HUES48 (cell line): ENCODE results near the gene SUSD2.

Experiments
- H3K27ac ChIP-seq: one replicate; pipeline ENCODE4 v1.7.0; 2013; ENCODE audit warnings: low read depth, low read length, inconsistent platforms
- H3K27me3 ChIP-seq: 2 replicates; pipeline ENCODE4 v1.6.1; 2013; ENCODE audit warnings: mild to moderate bottlenecking, low read length; ENCODE audit not compliant: control insufficient read depth, insufficient read depth
- H3K36me3 ChIP-seq: 2 replicates; pipeline ENCODE4 v1.6.1; 2013; ENCODE audit warnings: low read length; ENCODE audit not compliant: control insufficient read depth, insufficient read depth
- H3K4me1 ChIP-seq: 2 replicates; pipeline ENCODE4 v1.6.1; 2013; ENCODE audit warnings: mild to moderate bottlenecking, low read length; ENCODE audit not compliant: control insufficient read depth, insufficient read depth
- H3K4me3 ChIP-seq: 2 replicates; pipeline ENCODE4 v1.5.1; 2013; ENCODE audit warnings: mild to moderate bottlenecking, low read depth, low read length
- H3K9ac ChIP-seq: 2 replicates; pipeline ENCODE4 v1.6.1; 2013; ENCODE audit warnings: mild to moderate bottlenecking, low read depth, low read length, moderate library complexity
- H3K9me3 ChIP-seq: 2 replicates; pipeline ENCODE4 v1.6.1; 2013; ENCODE audit warnings: low read length; ENCODE audit not compliant: control insufficient read depth, insufficient read depth

The SUSD2 gene

DNA sequence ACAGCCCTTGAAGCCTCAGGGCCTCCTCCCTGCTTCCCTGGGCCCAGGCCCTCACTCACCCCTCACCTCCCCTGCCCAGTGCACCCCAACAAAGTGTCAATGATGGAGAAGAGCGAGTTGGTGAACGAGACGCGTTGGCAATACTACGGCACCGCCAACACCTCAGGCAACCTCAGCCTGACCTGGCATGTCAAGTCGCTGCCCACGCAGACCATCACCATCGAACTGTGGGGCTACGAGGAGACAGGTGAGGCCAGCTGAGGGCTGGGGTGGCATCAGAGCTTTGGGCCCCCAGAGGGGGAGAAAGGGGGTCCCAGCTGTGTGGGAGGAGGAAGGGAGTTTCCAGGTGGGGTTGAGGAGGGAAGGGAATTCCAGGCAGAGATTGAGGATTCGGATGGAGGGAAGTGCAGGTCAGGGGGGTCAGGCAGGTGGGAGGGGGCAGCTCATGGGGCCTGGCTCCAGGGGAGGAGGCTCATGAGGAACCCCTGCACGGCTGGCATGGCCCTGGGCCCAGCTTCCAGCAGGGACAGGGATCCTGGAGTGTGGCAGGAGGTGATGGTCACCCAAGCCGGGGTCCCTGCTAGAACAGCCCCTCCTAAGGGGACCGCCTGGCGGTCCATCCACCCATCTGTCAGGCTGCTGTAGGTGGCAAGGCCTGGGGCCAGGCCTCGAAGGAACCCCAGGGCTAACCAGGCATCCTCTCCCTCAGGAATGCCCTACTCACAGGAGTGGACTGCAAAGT, 2.9 kb downstream of the SUSD2 start:
- Histone ChIP-seq H3K36me3 (no peaks in the 10 kb centered on the region), H3K27ac (no peak overlapping the region), H3K9ac (no peak overlapping the region), H3K4me1 (0 out of 2 replicates have a peak, but pooled peaks cover 7% of the 10 kb centered on the region), H3K27me3 (no peaks in the 10 kb centered on the region), H3K4me3 (no peak overlapping the region), H3K9me3 (no peaks in the 10 kb centered on the region)

DNA sequence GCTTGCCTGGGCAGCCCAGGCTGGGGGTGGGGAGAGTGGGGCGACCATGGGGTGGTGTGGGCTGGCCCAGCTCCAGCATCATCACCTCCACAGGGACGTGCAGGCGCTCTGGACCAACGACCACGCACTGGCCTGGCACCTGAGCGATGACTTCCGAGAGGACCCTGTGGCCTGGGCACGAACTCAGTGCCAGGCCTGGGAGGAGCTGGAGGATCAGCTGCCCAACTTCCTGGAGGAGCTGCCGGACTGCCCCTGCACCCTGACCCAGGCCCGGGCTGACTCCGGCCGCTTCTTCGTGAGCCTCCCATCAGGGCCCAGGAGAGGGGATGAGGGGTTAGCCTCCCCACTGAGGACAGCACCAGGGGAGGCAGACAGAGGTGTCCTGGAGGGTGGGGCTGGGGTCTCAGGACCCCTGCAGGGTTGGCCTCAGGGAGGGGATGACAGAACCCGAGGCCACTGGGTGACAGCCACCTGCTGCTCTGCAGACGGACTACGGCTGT, 3.8 kb downstream of the SUSD2 start:
- no peaks in the 10 kb centered on the region for H3K36me3 ChIP-seq
- no peak overlapping the region for H3K9ac ChIP-seq
- H3K4me1 ChIP-seq, result 0 out of 2 replicates have a peak, but pooled peaks cover 7% of the 10 kb centered on the region
- H3K27ac ChIP-seq, result no peak overlapping the region
- H3K9me3 ChIP-seq, result no peaks in the 10 kb centered on the region
- H3K27me3 ChIP-seq, result no peaks in the 10 kb centered on the region
- H3K4me3 ChIP-seq, result no peak overlapping the region

DNA sequence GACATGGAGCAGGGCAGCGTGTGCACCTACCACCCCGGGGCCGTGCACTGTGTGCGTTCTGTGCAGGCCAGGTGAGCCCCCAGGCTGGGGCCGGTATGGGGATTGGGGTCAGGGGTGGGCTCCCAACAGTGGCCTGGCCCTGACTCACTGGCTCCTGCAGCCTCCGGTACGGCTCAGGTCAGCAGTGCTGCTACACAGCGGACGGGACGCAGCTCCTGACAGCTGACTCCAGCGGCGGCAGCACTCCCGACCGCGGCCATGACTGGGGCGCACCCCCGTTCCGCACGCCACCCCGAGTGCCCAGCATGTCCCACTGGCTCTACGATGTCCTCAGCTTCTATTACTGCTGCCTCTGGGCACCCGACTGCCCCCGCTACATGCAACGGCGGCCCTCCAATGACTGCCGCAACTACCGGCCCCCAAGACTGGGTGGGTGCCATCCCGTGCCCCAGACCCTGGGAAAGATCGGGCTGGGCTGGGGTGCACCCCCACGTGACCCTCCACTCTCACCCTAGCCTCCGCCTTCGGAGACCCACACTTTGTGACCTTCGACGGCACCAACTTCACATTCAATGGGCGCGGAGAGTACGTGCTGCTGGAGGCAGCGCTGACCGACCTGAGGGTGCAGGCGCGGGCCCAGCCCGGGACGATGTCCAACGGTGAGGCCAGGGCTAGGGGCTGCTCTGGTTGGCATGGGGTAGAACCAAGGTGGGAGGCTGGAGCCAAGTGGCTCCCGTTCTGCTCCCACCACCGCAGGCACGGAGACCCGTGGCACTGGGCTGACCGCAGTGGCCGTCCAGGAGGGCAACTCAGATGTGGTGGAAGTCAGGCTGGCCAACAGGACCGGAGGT, 4.4 kb downstream of the SUSD2 start:
- Histone ChIP-seq H3K27me3 (no peaks in the 10 kb centered on the region), H3K4me1 (0 out of 2 replicates have a peak, but pooled peaks cover 7% of the 10 kb centered on the region), H3K4me3 (no peak overlapping the region), H3K36me3 (no peaks in the 10 kb centered on the region), H3K27ac (no peak overlapping the region), H3K9ac (no peak overlapping the region), H3K9me3 (no peaks in the 10 kb centered on the region)

DNA sequence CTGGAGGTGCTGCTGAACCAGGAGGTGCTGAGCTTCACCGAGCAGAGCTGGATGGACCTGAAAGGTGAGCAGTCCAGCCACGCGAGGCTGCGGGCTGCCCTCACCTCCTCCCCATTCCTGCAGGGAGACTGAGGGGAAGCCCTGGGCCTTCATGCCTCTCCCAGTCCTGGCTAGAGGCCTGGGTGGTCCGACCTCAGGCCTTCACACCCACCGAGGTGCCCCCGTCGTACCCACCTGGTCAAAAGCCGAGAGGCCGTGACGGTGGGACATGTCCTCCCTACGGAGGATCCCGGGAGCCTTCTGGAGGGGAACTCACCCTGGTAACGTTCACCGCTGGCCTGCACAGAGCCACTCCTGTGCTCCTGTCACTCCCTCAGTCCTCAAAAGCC, 5.1 kb downstream of the SUSD2 start:
- Histone ChIP-seq H3K36me3 (no peaks in the 10 kb centered on the region), H3K27me3 (no peaks in the 10 kb centered on the region), H3K9ac (no peak overlapping the region), H3K9me3 (no peaks in the 10 kb centered on the region), H3K27ac (no peak overlapping the region), H3K4me1 (0 out of 2 replicates have a peak, but pooled peaks cover 7% of the 10 kb centered on the region), H3K4me3 (no peak overlapping the region)

GRCh38 chr22:24186892-24187670, 5.8 kb downstream of the SUSD2 start:
- Histone ChIP-seq H3K4me1 (no peaks in the 10 kb centered on the region), H3K4me3 (no peak overlapping the region), H3K27ac (no peak overlapping the region), H3K9me3 (no peaks in the 10 kb centered on the region), H3K36me3 (no peaks in the 10 kb centered on the region), H3K27me3 (no peaks in the 10 kb centered on the region), H3K9ac (no peak overlapping the region)

DNA sequence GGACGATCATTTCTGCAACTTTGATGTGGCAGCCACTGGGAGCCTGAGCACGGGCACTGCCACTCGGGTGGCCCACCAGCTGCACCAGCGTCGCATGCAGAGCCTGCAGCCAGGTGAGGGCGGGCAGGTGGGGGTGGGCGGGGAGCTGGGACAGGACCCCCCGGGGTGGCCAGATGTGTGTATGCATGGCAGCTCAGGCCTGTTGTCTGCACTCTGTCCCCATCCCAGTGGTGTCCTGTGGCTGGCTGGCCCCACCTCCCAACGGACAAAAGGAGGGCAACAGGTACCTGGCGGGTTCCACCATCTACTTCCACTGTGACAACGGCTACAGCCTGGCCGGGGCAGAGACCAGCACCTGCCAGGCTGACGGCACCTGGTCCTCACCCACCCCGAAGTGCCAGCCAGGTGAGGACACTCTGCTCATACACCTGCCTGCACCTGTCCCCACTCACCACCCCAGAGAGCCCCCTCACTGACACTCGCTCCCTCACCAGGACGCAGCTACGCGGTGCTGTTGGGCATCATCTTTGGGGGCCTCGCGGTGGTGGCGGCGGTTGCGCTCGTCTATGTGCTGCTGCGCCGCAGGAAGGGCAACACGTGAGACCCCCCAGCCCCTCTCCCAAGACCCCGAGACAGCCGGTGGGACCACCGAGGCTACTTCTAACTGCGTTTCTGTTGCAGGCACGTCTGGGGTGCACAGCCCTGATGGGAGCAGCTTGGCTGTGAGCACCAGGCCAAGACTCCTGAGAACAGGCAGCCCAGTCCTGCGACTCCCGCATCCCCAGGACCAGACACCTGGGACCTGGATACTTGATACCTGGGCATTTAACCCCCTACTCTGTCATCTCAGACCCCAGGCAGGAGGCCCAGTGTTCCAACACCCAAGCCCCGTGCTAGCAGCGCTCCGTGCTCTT, 6.7 kb downstream of the SUSD2 start:
- H3K36me3 ChIP-seq, result no peaks in the 10 kb centered on the region
- H3K9me3 ChIP-seq, result no peaks in the 10 kb centered on the region
- H3K27ac ChIP-seq, result no peak overlapping the region
- no peaks in the 10 kb centered on the region for H3K27me3 ChIP-seq
- no peaks in the 10 kb centered on the region for H3K4me1 ChIP-seq
- no peak overlapping the region for H3K9ac ChIP-seq
- H3K4me3 ChIP-seq, result no peak overlapping the region

GRCh38 chr22:24188705-24189248, 7.5 kb downstream of the SUSD2 start:
- Histone ChIP-seq H3K27me3 (no peaks in the 10 kb centered on the region), H3K4me1 (no peaks in the 10 kb centered on the region), H3K36me3 (no peaks in the 10 kb centered on the region), H3K9ac (no peak overlapping the region), H3K9me3 (no peaks in the 10 kb centered on the region), H3K27ac (no peak overlapping the region), H3K4me3 (no peak overlapping the region)

- Histone ChIP-seq H3K4me3 (no peak overlapping the region), H3K27me3 (no peaks in the 10 kb centered on the region), H3K4me1 (no peaks in the 10 kb centered on the region), H3K27ac (no peak overlapping the region), H3K9me3 (no peaks in the 10 kb centered on the region), H3K36me3 (no peaks in the 10 kb centered on the region), H3K9ac (no peak overlapping the region)
Observed at GRCh38 chr22:24189249-24190158, 8.2 kb downstream of the SUSD2 start.

DNA sequence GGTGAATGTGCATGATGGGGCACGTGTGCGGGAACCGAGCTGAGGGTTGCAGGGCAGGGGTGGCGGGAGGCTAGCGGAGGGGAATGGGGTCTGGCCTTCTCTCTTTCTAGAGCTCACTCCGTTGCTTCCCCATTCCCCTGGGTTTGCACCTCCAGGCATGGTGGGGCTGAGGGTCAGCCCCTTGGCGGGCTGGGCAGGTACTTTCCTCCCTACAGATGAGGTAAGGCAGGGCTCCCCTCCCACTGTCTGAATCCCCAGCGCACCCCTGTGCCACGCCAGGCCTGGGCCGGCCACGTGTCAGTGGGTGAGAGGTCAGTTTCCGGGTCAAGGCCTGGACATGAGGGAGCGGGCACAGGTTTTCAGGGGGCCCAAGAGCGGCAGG, 8.9 kb downstream of the SUSD2 start:
- H3K9ac ChIP-seq, result no peak overlapping the region
- H3K4me1 ChIP-seq, result no peaks in the 10 kb centered on the region
- no peaks in the 10 kb centered on the region for H3K27me3 ChIP-seq
- H3K27ac ChIP-seq, result no peak overlapping the region
- H3K36me3 ChIP-seq, result no peaks in the 10 kb centered on the region
- H3K9me3 ChIP-seq, result no peaks in the 10 kb centered on the region
- H3K4me3 ChIP-seq, result no peak overlapping the region
